PC-9 (cell line): ENCODE measurements around the gene PCID2. TPM values are rescaled to one million over a fixed set of nuclear protein-coding genes. Genes with fewer than 3 reads are reported as not detected.

Source experiments
- BruUV-seq: library from RNA; stranded (reverse); fragments of 400-500 nt; replicated peaks from 2 replicates; lab custom pipeline; 2021; lab: Mats Ljungman, UMichigan
- CTCF ChIA-PET: fragments of 300-600 bp; sonication (Branson Sonifier 250); formaldehyde crosslinking; loops from one replicate; lab custom pipeline; 2022; ENCODE audit warnings: antibody characterized with exemption; lab: Charles Lee
- POLR2A ChIA-PET: fragments of 300-600 bp; sonication (Branson Sonifier 250); formaldehyde crosslinking; loops from one replicate; lab custom pipeline; 2022; ENCODE audit warnings: antibody characterized with exemption; ENCODE audit not compliant: unreplicated experiment; lab: Charles Lee
- DNase-seq, 2 experiments: peaks; one replicate each; pipeline versions ENCODE4 v3.0.0 to v3.0.0-alpha.2; 2015 to 2022; ENCODE audit warnings: mixed read lengths in 1 of 2
- H2AFZ ChIP-seq: fragments of 200-600 bp; sonication (generic); 2 replicates; pipeline ENCODE4 v1.8.1; 2017; ENCODE audit warnings: antibody characterized with exemption
- H3F3A ChIP-seq: fragments of 200-600 bp; sonication (generic); 2 replicates; pipeline ENCODE4 v1.8.1; 2017; ENCODE audit warnings: antibody characterized with exemption, mild to moderate bottlenecking, low read depth; ENCODE audit not compliant: insufficient read depth
- H3K27ac ChIP-seq: fragments of 200-600 bp; sonication (generic); 2 replicates; pipeline ENCODE4 v1.6.1; 2016; ENCODE audit warnings: mixed run types
- H3K27me3 ChIP-seq: fragments of 200-600 bp; sonication (generic); 2 replicates; pipeline ENCODE4 v1.6.1; 2016; ENCODE audit warnings: low read depth, mixed run types; ENCODE audit not compliant: insufficient read depth
- H3K36me3 ChIP-seq: fragments of 200-600 bp; sonication (generic); 2 replicates; pipeline ENCODE4 v1.6.1; 2016; ENCODE audit warnings: low read depth, mixed run types
- H3K4me1 ChIP-seq: fragments of 200-600 bp; sonication (generic); replicated peaks from 2 replicates; pipeline ENCODE4 v1.6.1; 2016; ENCODE audit warnings: mixed run types; ENCODE audit not compliant: insufficient read depth
- H3K4me2 ChIP-seq: fragments of 200-600 bp; sonication (generic); 2 replicates; pipeline ENCODE4 v1.6.1; 2017; ENCODE audit warnings: mixed run types
- H3K4me3 ChIP-seq: fragments of 200-600 bp; sonication (generic); 2 replicates; pipeline ENCODE4 v1.6.1; 2016; ENCODE audit warnings: mixed run types
- H3K79me2 ChIP-seq: fragments of 200-600 bp; sonication (generic); 2 replicates; pipeline ENCODE4 v1.6.1; 2017; ENCODE audit warnings: low read depth, mixed run types
- H3K9me2 ChIP-seq: fragments of 200-600 bp; sonication (generic); 2 replicates; pipeline ENCODE4 v1.8.1; 2017; ENCODE audit warnings: mild to moderate bottlenecking; ENCODE audit not compliant: insufficient read depth
- H3K9me3 ChIP-seq: fragments of 200-600 bp; sonication (generic); 2 replicates; pipeline ENCODE4 v1.8.1; 2016; ENCODE audit warnings: low read depth; ENCODE audit not compliant: insufficient read depth
- H4K20me1 ChIP-seq: fragments of 200-600 bp; sonication (generic); 2 replicates; pipeline ENCODE4 v1.8.1; 2017; ENCODE audit not compliant: insufficient read depth
- EZH2 ChIP-seq: fragments of 200-600 bp; sonication (generic); IDR thresholded peaks from 2 replicates; pipeline ENCODE4 v1.8.0; 2017; ENCODE audit warnings: antibody characterized with exemption, low read depth
- intact Hi-C: fragments of 100-400 bp; cut with micrococcal nuclease; formaldehyde crosslinking; loops from one replicate; pipeline ENCODE4 v1.10.0; 2022; ENCODE audit not compliant: unreplicated experiment
- total RNA-seq: library from RNA; stranded (reverse); gene quantifications from 2 replicates; pipeline ENCODE4 v1.2.3, GENCODE V29; 2021
- TF ChIP-seq, protein P1 (sequence below): fragments of 200-600 bp; sonication (generic); conservative IDR thresholded peaks from 2 replicates; pipeline ENCODE4 v1.6.1; 2017; ENCODE audit warnings: mixed run types, antibody characterized with exemption, mild to moderate bottlenecking, moderate library complexity

PCID2 gene
- total RNA-seq, 1 experiment from 2014 or later, result 71.8 TPM

- Histone ChIP-seq H3K4me2 (no peak overlapping the region), H3K27me3 (0 out of 2 replicates have a peak, but pooled peaks cover 5% of the 10 kb centered on the region), H3K9me3 (no peaks in the 10 kb centered on the region), H3K9me2 (no peaks in the 10 kb centered on the region), H4K20me1 (no peaks in the 10 kb centered on the region), H3K79me2 (no peaks in the 10 kb centered on the region), H3K36me3 (no peaks in the 10 kb centered on the region; the same call in 1 of the 2 replicates), H3K27ac (no peak overlapping the region), H2AFZ (no peak overlapping the region), H3K4me1 (no peaks in the 10 kb centered on the region), H3K4me3 (no peak overlapping the region), H3F3A (no peaks in the 10 kb centered on the region; the same call in 1 of the 2 replicates)
- POLR2A ChIA-PET, result no interaction called here
- no TSS peak for BruUV-seq
- TF ChIP-seq, protein P1, sequence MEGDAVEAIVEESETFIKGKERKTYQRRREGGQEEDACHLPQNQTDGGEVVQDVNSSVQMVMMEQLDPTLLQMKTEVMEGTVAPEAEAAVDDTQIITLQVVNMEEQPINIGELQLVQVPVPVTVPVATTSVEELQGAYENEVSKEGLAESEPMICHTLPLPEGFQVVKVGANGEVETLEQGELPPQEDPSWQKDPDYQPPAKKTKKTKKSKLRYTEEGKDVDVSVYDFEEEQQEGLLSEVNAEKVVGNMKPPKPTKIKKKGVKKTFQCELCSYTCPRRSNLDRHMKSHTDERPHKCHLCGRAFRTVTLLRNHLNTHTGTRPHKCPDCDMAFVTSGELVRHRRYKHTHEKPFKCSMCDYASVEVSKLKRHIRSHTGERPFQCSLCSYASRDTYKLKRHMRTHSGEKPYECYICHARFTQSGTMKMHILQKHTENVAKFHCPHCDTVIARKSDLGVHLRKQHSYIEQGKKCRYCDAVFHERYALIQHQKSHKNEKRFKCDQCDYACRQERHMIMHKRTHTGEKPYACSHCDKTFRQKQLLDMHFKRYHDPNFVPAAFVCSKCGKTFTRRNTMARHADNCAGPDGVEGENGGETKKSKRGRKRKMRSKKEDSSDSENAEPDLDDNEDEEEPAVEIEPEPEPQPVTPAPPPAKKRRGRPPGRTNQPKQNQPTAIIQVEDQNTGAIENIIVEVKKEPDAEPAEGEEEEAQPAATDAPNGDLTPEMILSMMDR, result no peak
- no peak for TF ChIP-seq EZH2
- CTCF ChIA-PET, result interaction anchor here (0.6 kb wide), 1 partner anchor 101 kb away, joined by 9 read pairs; no protein-coding TSS in a partner anchor
- DNase-seq, result no peak
- intact Hi-C loops, result no loop called here
Observed at GRCh38 chr13:113168211-113168610, 40.3 kb downstream of the PCID2 start.

- no peaks in the 10 kb centered on the region for H3K79me2 ChIP-seq
Observed at GRCh38 chr13:113167575-113167974, 40.9 kb downstream of the PCID2 start.

GRCh38 chr13:113167155-113167554 lies 41.3 kb downstream of the PCID2 start:
- POLR2A ChIA-PET, result interaction anchor here (0.6 kb wide), 1 partner anchor 208 kb away, joined by 3 read pairs; no protein-coding TSS in a partner anchor
- CTCF ChIA-PET, result no interaction called here
- intact Hi-C loops, result no loop called here
- H3K27me3 ChIP-seq, result 0 out of 2 replicates have a peak, but pooled peaks cover 7% of the 10 kb centered on the region
- no peaks in the 10 kb centered on the region for H3K79me2 ChIP-seq
- no peak overlapping the region for H3K4me2 ChIP-seq
- no peaks in the 10 kb centered on the region for H3K9me2 ChIP-seq
- TF ChIP-seq, protein P1, result no peak
- TF ChIP-seq EZH2, result no peak
- H3K27ac ChIP-seq, result no peak overlapping the region
- H3K4me1 ChIP-seq, result no peaks in the 10 kb centered on the region
- DNase-seq, result no peak
- no peak overlapping the region for H3K4me3 ChIP-seq
- no peaks in the 10 kb centered on the region for H3K9me3 ChIP-seq
- H3K36me3 ChIP-seq, result no peaks in the 10 kb centered on the region; the same call in 1 of the 2 replicates
- no TSS peak for BruUV-seq
- H4K20me1 ChIP-seq, result no peaks in the 10 kb centered on the region
- no peak overlapping the region for H2AFZ ChIP-seq
- no peaks in the 10 kb centered on the region; the same call in 1 of the 2 replicates for H3F3A ChIP-seq

More at GRCh38 chr13:113167575-113167974, 40.9 kb downstream of the PCID2 start:
- Histone ChIP-seq H4K20me1 (no peaks in the 10 kb centered on the region), H3K4me2 (no peak overlapping the region), H3K4me1 (no peaks in the 10 kb centered on the region), H3K27ac (no peak overlapping the region), H3K27me3 (0 out of 2 replicates have a peak, but pooled peaks cover 7% of the 10 kb centered on the region), H3K4me3 (no peak overlapping the region), H3F3A (no peaks in the 10 kb centered on the region; the same call in 1 of the 2 replicates), H3K9me3 (no peaks in the 10 kb centered on the region), H2AFZ (no peak overlapping the region), H3K9me2 (no peaks in the 10 kb centered on the region), H3K36me3 (no peaks in the 10 kb centered on the region; the same call in 1 of the 2 replicates)
- intact Hi-C loops, result no loop called here
- BruUV-seq, result no TSS peak
- no peak for DNase-seq
- ChIA-PET POLR2A (no interaction called here), CTCF (no interaction called here)
- TF ChIP-seq, protein P1, result no peak
- no peak for TF ChIP-seq EZH2
